Mucosa of descending colon (tissue), 3 donors: ENCODE data around the gene MSANTD1. TPM values are rescaled to one million over a fixed set of nuclear protein-coding genes. Genes with fewer than 3 reads are reported as not detected.

ENCODE experiments used
- ATAC-seq: fragments of 200-7000 bp; cut with Tn5 transposase; one replicate; pipeline ENCODE4 v1.9.1; 2020; ENCODE audit warnings: mild to moderate bottlenecking, moderate library complexity
- DNase-seq, 3 donors: peaks; one replicate each; pipeline ENCODE4 v3.0.0-alpha.2; 2020
- H3K36me3 ChIP-seq: fragments of 200-600 bp; one replicate; pipeline ENCODE4 v1.8.0; 2021; ENCODE audit warnings: low read depth, mild to moderate bottlenecking
- H3K4me1 ChIP-seq: fragments of 200-600 bp; one replicate; pipeline ENCODE4 v1.8.0; 2021; ENCODE audit warnings: low read depth, mild to moderate bottlenecking
- H3K4me3 ChIP-seq: fragments of 200-600 bp; one replicate; pipeline ENCODE4 v1.8.0; 2021; ENCODE audit warnings: mild to moderate bottlenecking
- H3K9me3 ChIP-seq: fragments of 200-600 bp; one replicate; pipeline ENCODE4 v1.8.0; 2021; ENCODE audit warnings: mild to moderate bottlenecking
- CTCF ChIP-seq: fragments of 200-600 bp; IDR thresholded peaks from one replicate; pipeline ENCODE4 v1.8.0; 2022; ENCODE audit warnings: antibody characterized with exemption, mild to moderate bottlenecking
- intact Hi-C, 2 donors: fragments of 100-400 bp; cut with DNase I in 1 of 2; cut with micrococcal nuclease in 1 of 2; formaldehyde crosslinking; loops; one replicate each; pipeline versions ENCODE4 v1.11.0 to v1.11.1; 2022; cut with DNase I, micrococcal nuclease
- total RNA-seq, 3 donors: library from RNA; stranded (reverse); fragmentation: NEBNext Ultra II Directional in 2 of 3; extraction: Animal tissue kit (Norgen Biotek cat#: 25700) in 2 of 3; gene quantifications; one replicate each; pipeline versions ENCODE4 v1.2.1 to v1.2.4, GENCODE V29; 2021 to 2023
- donor health status: DM: no; HTN: no; CAD: no; lungs with moderate emphysema.
- donor health status: DM: no; HTN: no; CAD: no.
- donor health status: DM: no; HTN: yes; CAD: no.

The MSANTD1 gene
- total RNA-seq, 3 donors from 2014 or later: 0.58 to 1.3 (median 0.69) TPM

- Histone ChIP-seq H3K4me3 (no peak overlapping the region), H3K4me1 (no peaks in the 10 kb centered on the region), H3K9me3 (no peaks in the 10 kb centered on the region), H3K36me3 (no peaks in the 10 kb centered on the region)
- intact Hi-C loops: no loop called here
- DNase-seq (no peak), ATAC-seq (no peak)
- TF ChIP-seq CTCF: no peak
These were observed 13.5 kb downstream of the MSANTD1 start for GRCh38 chr4:3262208-3263052.

GRCh38 chr4:3263053-3263875 lies 14.3 kb downstream of the MSANTD1 start:
- ATAC-seq: no peak
- intact Hi-C loops: no loop called here
- no peaks in the 10 kb centered on the region for H3K9me3 ChIP-seq
- H3K36me3 ChIP-seq: no peaks in the 10 kb centered on the region
- H3K4me1 ChIP-seq: no peaks in the 10 kb centered on the region
- no peak overlapping the region for H3K4me3 ChIP-seq
- DNase-seq: no peak
- TF ChIP-seq CTCF: no peak

DNA sequence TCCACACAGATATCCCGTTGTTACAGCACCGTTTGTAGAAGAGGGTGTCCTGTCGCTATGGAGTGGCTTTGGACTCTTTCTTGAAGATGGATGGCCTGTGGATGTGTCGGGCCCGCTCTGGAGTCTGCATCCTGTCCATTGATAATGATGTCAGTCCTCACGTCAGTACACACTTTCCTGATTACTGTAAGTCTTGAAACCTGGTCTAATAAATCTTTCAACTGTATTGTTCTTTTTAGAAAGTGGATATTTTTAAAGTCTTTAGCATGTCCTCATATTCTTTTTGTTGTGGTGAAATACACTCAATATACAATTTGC lies 14.9 kb downstream of the MSANTD1 start:
- H3K4me1 ChIP-seq: no peaks in the 10 kb centered on the region
- no peak overlapping the region for H3K4me3 ChIP-seq
- H3K36me3 ChIP-seq: no peaks in the 10 kb centered on the region
- no peak for TF ChIP-seq CTCF
- DNase-seq (no peak), ATAC-seq (no peak)
- intact Hi-C loops: no loop called here
- H3K9me3 ChIP-seq: no peaks in the 10 kb centered on the region

GRCh38 chr4:3266076-3266475 lies 17.1 kb downstream of the MSANTD1 start:
- ATAC-seq (no peak), DNase-seq (no peak)
- Histone ChIP-seq H3K4me3 (no peak overlapping the region), H3K4me1 (no peaks in the 10 kb centered on the region), H3K36me3 (no peaks in the 10 kb centered on the region), H3K9me3 (no peaks in the 10 kb centered on the region)
- no peak for TF ChIP-seq CTCF
- intact Hi-C loops: no loop called here

- ATAC-seq (no peak), DNase-seq (no peak)
- H3K9me3 ChIP-seq: no peaks in the 10 kb centered on the region
- TF ChIP-seq CTCF: no peak
- intact Hi-C loops: no loop called here
- no peaks in the 10 kb centered on the region for H3K36me3 ChIP-seq
- H3K4me1 ChIP-seq: no peaks in the 10 kb centered on the region
- H3K4me3 ChIP-seq: no peak overlapping the region
These were observed 18.8 kb downstream of the MSANTD1 start for GRCh38 chr4:3267576-3268394.
